DMS79 treated with DMSO at 0.1 percent for 48 hours (cell line): ENCODE measurements around the gene LIN28A.
A peak's percentile ranks its signal among the peaks of the same experiment; 100 is the strongest.

Source experiments
- DNase-seq: peaks from one replicate; lab custom pipeline; 2025; lab: John Stamatoyannopoulos, UW

LIN28A gene

DNA sequence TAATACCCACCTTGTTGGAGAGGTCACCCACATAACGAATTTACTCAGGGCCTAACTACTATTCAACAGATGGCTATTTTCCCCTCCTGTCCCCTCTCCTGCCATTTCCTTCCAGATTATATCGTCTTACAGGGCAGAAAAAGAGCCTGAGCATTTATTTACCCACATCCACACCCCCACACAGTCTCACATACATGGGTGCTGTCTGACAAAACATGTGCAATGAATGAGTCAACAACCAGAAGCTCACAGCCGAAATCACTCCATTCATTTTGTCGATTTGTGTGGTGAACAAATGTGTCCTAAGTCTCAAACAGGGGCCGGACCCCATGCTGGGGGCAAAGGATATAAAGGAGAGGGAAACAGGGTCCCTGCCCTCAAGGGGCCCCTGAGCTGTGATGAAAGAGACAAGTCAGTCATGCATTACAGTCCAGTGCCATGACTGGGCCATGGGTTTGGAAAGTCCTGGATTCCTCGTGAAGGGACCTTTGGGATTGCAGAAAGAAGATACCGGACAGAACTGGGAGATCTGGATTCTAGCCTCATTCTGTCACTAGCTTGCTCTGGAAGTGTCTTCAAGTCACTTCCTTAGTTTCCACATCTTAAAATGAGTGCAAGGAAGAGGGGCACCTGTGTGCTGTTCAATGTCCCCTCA lies 21.7 kb upstream of the LIN28A start:
- DNase-seq, result no peak

DNA sequence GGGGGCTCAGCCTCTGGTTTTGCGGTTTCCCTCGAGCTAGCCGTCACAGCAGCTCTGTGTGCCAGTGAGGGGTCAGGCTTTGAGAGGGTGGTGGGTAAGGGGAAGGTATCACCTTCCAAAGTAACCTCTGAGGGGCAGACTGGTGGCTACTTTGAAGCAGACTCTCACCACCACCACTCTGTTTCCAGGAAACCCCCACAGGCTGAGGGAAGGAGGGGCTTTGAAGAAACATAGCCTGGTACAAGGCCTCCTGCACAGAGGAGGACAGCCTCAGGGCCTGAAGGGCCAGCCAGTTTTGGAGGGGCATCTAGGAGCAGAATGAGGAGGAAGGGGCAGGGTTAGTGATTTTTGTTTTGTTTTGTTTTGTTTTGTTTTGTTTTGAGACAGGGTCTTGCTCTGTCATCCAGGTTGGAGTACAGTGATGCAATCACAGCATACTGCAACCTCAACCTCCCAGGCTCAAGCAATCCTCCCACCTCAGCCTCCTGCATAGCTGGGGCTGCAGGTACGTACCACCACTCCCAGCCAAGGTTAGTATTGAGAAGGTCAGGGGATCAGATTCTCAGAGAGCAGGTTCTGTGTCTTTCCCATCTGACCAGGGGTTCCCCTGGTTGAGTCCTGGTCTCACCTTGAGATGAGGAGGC lies 20.9 kb upstream of the LIN28A start:
- no peak for DNase-seq

DNA sequence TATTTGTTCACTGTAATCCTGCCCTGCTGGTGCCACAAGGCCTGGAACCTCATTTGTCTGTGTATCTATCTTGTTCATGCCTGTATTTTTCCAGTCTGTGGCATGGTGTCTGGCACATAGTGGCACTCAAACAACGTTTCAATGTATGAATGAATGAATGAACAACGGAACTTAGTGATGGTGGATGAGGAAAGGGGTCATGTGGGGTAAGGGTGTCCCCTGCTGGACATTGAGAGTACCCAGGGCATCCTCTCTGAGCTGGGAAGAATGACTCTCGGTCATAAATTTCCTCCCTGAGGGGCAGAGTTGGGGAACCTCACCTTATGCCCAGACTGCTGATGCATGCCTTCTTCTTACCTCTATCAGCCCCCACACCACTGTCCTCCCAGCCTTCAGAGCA lies 19.2 kb upstream of the LIN28A start:
- peak; percentile 29 for DNase-seq

DNA sequence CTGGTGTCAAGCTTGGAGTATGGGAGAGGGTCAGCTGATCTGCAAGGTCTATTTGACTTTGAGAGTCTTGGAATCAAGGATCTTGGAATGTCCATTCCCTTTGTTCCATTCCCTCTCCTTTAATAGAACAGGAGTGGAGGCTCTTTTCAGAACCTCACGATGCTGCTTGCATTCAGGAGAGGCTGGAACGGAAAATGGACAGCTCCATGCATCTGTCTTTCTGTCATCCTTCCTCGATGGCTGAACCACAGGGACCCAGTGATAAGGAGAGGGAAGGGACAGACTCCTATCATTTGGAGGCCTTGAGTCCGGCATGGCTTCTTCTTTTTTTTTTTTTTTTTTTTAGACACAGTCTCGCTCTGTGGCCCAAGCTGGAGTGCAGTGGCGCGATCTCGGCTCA lies 14.9 kb upstream of the LIN28A start:
- no peak for DNase-seq

DNA sequence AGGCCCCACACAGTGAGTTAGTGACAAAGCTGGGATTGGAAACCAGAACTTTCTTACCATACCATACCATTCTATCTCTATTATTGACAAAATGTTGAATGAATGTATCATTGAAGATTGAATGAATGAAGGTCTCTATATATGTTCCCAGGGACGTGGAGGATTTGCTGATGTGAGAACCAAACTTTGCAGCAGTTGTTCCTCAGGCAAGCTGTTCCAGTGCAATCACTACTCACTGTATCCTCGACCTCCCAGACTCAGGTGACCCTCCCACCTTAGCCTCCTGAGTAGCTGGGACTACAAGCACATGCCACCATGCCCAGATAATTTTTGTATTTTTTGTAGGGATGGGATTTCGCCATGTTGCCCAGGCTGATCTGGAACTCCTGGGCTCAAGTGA lies 11.6 kb upstream of the LIN28A start:
- DNase-seq, result no peak

DNA sequence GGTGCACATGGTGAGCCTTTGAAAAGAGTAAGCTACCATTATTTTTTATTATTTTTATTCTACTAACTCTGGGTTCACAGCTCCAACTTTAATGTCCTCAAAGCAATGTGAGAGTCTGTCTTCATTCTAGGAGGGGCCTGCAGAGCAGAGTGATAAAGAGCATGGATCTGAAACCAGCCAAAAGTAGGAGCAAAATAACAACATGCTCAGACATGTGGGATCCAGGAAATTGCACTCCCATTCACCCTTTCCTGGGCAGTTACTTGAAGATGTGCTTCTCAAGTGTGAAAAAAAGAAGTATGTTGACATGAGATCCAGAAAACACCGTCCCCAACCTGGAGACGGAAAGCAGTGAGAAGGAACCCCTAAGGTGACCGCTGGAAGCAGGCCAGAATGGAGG lies 8.7 kb upstream of the LIN28A start:
- DNase-seq, result peak; percentile 9

DNA sequence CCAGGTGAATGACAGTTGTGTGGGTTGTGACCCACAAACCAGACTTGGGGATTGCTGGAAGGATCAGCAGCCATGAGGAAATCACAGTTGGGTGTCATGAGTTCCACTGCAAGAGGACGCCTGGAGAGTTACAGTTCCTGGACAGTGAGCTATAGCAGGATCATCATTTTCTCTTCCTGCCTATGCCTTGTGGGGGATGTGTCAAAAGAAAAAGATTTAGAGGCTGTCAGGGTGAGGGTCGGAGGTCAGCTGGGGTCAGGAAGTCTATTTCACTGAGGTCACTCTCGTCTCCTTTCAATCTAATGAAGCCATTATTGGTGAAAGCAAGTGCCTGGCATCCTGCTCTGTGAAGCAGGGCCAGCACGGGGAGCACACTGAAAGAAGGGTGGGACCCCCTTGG lies 7.0 kb upstream of the LIN28A start:
- DNase-seq, result no peak

DNA sequence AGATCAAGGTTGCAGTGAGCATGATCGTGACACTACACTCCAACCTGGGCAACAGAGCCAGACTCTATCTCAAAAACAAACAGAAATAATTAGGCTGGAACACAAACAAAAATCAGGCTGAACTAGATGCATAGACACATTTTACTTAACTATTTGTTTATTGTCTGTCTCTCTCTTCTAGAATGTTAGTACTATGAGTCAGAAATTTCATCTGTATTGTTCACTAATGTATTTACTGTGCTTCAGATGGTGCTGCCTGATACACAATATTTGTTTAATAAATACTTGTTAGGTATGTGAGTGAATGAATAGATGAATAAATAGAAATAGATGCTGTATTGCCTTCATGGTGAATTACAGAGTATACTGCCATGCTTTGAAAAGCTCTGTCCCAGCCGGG lies 6.0 kb upstream of the LIN28A start:
- DNase-seq, result no peak

DNA sequence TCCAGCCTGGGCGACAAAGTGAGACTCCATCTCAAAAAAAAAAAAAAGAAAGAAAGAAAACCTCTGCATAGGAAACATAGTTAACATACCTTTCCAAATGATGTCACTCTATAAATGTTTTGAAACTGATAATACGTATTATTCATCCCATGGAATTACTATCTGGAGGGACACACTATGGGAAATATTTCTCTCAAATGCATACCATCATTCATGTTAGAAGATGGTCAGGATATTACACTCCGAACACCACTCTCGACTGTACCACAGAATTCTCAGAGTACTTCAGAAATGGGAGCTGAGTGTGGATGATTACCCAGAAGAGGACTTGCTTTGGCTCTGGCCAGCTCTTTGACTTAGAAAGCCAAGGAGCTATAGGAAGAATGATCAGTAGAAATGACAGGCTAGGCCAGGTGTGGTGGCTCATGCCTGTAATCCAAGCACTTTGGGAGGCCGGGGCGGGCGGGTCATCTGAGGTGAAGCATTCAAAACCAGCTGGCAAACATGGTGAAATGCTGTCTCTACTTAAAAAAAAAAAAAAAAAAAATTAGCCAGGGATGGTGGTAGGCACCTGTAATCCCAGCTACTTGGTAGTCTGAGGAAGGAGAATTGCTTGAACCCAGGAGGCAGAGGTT lies 5.2 kb upstream of the LIN28A start:
- DNase-seq, result no peak

DNA sequence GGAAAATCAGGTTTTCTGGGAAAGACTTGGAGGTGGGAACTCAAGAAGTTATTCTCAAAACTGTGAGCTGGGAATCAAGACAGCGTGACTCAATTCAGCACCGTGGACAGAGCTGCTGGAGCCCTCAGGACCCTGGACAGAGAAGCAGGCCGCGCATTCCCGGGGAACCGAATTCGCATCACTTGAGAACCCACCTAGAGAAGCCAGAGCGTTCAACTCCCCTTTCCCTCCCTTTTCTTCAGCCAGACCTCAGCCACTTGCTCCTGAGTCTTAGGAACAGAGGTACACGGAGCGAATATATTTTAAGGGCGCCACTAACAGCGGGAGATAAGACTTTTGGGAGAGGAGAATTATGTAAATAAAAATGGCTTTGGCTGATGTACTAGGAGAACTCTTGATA lies 2.0 kb upstream of the LIN28A start:
- DNase-seq, result no peak

DNA sequence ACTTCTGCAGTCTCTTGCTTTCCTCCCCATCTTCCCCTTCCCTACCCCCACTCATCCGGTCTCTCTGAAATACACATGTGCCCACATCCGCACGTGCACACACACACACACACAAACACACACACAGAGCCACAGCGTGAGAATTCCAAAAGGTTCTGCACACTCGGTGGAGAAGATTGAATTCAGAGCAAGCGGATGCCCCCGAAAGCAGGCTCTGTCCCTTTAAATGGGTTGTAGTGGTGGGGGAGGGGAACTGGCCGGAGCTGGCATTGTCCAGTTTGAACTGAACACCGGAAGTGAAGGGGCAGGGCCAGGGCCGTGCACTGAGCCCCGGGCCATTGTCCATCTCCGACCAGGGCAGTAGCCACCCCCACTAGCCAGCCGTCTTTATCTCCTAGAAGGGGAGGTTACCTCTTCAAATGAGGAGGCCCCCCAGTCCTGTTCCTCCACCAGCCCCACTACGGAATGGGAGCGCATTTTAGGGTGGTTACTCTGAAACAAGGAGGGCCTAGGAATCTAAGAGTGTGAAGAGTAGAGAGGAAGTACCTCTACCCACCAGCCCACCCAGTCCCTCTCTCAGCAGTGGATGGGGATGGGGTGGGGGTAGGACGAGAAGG lies 1.3 kb upstream of the LIN28A start:
- DNase-seq, result no peak

DNA sequence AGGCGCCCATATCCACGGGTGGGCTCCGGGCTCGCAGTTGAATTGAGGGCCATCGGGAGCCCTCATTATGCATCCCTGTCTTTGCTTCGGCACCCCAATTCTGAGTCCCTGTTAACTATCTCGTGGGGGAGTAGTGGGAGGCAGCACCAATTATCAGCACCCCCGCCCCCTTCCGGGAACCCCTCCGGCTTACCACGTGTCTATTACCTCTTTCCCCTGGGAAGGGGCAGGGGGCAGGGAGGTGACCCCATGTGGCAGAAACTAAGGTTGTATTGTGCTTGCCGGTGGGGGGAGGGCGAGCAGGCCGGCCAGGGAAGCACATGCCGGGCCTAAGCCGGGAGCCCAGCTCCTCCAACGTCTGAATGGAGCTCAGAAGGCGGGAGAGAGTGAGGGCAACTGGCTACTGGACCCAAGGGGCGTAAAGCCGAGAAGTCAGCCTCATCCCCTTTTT lies 1.0 kb downstream of the LIN28A start:
- no peak for DNase-seq

DNA sequence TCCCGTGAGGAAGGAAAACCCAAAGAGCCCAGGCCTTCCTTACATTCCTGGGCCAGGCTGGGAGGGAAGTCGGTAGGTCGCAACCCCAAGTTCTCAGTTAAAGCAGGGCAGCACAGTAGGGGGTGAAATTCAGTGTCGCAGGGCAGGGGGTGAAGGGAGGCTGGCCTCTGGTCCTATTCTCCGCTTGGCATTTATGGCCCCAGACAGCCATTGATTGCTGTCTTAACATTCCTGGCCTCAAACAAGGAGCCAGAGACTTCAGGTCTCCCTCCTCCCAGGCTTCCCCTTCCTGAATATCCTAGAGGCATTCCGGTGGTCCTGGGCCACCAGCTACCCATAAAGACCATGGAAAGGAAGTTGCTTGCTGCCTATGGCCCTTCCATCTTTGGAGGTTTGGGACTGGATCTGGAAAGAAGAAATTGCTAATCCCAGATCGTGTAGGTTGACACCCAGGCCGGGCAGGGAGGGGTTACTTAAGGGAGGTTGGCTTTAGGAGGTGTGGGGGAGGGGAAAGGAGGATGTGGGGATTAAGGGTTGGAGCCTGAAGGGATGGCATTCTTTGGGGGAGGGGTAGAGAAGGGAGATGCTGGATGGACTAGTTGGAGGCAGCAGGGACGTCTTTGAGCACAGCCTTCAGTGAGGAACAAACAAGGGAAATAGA lies 1.7 kb downstream of the LIN28A start:
- DNase-seq, result no peak

DNA sequence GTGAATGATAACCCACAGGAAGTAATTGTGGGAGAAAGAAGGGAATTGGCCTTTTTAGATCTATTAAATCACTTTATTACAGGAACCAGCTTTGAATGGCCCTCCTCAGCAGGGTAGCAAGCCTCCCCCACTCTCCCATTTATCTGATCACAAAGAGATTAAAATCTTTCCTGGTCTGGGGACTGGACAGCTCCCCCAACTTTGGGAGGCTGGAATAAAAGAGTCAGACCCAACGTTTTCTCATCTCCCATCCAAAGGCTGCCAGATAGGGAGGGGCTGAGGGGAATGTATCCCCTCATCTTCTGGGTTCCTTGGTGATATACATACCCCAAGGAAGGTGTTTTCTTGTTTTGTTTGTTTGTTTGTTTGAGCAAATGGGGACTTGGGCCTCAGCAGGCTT lies 2.4 kb downstream of the LIN28A start:
- DNase-seq, result no peak

DNA sequence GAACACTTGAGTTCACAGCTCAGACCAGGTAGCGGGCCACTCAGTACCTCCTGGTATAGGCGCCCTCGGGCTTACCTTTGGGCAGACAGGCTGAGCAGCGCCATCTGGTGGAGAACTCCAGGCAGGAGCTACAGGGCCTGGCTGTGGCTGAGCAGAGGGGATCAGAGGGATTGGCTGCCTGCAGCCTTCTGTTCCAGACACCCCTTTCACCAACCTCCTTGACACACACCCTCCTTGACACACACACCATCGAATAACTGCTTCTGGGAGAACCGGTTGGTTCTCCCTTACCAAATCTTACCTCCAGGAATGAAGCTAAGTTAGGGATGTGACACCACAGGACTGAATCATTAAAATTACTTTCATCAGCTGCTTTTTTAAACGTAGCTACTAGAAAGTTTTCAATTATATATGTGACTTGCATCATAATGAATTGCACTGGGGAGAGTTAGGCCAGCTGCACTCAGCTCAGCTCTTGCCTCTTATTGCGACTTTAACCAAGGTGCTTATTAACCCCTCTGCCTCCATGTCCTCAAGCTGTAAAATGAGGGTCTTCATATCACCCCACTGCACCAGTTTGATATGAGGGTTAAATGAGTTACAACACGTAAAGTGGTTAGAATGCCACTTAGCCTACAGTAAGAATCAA lies 6.6 kb downstream of the LIN28A start:
- peak; percentile 71 for DNase-seq

DNA sequence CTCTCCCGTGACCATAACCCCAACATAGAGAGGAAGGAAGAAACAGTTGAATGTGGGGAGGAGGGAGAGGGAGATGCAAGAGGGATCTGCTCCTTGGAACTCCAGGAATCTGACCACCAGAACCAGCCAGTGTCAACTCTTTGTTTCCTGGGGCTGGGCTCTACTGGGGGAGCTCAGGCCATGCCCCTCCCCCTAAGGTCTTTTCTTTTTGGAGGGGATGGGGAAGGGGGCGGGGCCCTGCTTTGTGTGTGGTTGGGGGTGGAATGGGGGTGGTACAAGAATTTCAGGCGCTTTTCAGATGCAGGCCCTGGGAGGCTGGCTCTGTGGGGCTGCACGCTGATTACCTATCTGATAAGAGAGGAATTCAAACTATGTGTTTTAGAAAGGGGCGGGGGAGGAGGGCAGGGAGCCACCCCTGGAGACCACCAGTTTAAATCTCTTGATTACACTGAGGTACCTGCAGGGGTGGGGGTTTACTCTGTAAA lies 8.3 kb downstream of the LIN28A start:
- no peak for DNase-seq

DNA sequence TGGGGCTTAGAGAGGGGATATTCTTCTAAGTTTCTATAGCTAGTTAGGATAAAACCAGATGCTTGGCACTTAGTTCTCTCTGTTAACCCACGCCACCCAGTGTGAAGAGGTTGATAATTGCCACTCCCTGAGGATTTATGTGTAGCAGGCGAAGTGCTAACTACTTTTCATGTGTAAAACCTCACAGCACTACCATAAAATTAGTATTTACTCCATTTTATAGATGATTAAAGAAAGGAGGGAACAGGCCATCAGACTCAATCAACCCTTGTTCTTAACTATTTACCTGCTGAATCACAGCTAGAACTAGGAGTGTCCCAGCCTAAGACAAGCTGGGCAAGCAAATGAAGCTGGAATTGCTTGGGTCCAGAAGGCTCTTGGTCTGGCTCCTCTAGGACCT lies 8.9 kb downstream of the LIN28A start:
- no peak for DNase-seq

DNA sequence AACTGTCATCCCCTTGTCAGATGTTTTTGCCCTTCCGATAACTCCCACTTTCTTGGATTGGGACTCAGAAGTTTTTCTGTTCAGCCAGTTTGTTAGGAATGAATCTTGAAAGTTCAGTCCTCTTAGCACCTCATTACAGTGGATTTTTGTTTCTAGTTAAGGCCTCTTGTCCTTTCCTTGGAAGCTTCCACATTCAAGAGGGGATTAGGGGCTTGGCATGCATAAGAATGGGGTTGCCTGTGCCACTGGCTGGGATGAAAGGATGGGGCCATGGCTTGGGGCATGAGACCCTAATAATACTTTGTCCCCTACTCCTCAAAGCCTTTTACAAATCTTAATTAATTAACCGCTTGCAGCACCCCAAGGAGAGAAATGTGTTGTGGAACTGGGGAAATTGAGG lies 19.1 kb downstream of the LIN28A start:
- no peak for DNase-seq

DNA sequence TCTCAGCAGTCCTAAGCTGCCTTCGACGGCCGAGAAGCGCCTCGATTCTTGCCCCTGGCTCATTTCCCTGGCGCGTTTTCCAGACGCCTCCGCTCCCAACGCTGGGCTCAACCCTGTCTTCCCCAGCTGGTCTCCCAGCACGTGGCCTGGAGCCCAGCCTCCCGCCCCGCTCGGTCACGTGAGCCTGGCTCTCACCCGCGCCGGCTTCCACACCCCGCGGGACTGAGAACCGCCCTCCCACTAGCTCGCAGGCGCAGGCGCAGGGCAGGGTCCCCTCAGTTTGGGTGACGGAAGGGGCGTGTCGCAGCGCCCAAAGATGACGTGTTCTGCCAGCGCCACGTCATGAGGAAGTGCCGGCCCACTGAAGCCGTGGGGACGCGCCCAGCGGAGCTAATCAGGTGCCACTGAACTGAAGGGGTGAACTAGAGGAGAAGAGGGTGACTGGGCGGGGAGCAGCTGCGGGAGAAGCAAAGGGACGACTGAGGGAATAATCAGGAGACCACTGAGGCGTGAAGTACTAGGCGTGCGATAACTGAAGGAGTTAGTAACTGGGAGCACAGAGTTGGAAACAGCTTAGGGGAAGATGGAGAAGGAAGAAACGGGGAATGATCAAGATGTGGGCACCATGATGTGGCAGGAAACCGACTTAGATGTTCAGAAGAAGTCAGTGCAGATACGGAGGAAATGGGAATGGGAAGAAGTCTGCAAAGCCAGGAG lies 21.5 kb downstream of the LIN28A start, which contains the start of gene DHDDS:
DHDDS (plus strand) TSS at position 343 of the 717 bp plus-strand sequence. CDS start 625 bp downstream, outside the sequence.
- peak; percentile 98 for DNase-seq

DNA sequence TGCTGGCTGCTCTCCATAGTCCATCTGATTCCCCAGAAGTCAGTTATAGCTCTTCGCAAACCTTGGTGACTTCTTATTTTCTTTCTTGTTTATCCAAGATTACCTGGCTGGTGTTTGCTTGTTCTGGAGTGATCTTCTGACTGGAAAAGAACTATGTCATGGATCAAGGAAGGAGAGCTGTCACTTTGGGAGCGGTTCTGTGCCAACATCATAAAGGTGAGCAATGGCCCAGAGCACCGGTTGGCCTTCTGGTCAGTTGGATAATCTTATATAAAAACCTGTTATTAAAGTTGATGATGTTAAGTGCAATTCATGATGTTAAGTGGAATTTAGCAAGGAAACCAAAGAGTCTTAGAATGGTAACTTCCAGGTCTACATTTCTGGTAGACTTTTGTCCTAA lies 22.2 kb downstream of the LIN28A start:
- DNase-seq, result no peak

DNA sequence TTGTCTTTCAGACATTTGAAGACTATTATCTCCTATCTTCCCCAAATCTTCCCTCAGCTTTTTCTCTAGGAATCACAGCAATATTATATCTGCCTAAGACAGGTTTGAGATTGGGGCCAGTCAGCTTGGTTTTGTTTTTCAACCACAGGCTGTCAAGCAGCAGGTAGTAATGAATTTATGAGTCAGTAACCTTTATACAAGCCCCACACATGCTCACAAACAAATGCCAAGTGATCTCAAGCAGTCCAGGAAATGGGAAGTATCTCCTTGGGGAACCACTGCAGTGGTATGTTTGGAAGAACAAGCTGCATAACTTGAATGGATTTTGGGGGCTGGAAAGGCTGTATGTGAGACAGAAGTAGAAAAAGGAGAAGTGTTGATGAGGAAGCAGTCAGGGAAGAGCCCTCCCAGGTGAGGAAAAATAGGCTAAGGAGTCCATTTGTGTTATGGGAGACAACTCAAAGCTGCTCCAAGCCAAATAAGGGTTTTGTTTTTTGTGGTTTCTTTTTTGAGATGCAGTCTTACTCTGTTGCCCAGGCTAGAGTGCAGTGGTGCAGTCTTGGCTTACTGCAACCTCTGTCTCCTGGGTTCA lies 23.6 kb downstream of the LIN28A start:
- no peak for DNase-seq
